PC-3 (cell line): ENCODE measurements around the gene FRMD4B.

ENCODE experiments used
- EZH2 ChIP-seq: fragments of 300-600 bp; sonication (generic); IDR thresholded peaks from one replicate; pipeline ENCODE4 v1.6.1; 2017; ENCODE audit warnings: antibody characterized with exemption, mild to moderate bottlenecking, low read length; ENCODE audit not compliant: unreplicated experiment
- EZH2phosphoT487 ChIP-seq: fragments of 300-600 bp; sonication (generic); IDR thresholded peaks from 2 replicates; pipeline ENCODE4 v1.6.1; 2018; ENCODE audit warnings: mild to moderate bottlenecking, antibody characterized with exemption, low read length, borderline replicate concordance
- TF ChIP-seq, protein P1 (sequence below): fragments of 300-600 bp; sonication (generic); conservative IDR thresholded peaks from 2 replicates; pipeline ENCODE4 v1.5.1; 2017; ENCODE audit warnings: antibody characterized with exemption, low read depth, mild to moderate bottlenecking, low read length

DNA sequence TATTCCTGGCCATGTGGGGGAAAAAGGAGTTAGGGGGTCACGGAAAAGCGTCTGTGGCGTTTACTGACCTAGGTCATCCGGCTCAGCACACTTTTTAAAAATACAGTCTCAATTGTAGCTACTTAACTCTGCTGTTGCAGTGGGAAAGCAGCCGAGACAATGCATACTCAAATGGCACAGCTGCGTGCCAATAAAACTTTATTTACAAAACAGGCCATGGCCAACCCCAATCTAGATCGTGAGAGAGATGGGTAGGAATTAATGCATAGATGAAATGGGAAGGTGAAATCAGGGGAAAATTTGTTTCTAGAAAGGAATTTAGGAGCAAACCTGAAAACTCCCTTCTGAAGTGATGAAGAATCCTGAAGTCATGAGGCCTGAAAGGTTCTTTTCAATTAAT, 22.0 kb upstream of the FRMD4B start:
- TF ChIP-seq, protein P1, sequence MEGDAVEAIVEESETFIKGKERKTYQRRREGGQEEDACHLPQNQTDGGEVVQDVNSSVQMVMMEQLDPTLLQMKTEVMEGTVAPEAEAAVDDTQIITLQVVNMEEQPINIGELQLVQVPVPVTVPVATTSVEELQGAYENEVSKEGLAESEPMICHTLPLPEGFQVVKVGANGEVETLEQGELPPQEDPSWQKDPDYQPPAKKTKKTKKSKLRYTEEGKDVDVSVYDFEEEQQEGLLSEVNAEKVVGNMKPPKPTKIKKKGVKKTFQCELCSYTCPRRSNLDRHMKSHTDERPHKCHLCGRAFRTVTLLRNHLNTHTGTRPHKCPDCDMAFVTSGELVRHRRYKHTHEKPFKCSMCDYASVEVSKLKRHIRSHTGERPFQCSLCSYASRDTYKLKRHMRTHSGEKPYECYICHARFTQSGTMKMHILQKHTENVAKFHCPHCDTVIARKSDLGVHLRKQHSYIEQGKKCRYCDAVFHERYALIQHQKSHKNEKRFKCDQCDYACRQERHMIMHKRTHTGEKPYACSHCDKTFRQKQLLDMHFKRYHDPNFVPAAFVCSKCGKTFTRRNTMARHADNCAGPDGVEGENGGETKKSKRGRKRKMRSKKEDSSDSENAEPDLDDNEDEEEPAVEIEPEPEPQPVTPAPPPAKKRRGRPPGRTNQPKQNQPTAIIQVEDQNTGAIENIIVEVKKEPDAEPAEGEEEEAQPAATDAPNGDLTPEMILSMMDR: no peak
- TF ChIP-seq EZH2phosphoT487 (no peak), EZH2 (no peak)
